Hepatocyte (in vitro differentiated cells): ENCODE measurements around the gene FAM149B1.

Experiments
- EZH2 ChIP-seq: fragments of 200-600 bp; sonication (generic); IDR thresholded peaks from 2 replicates; pipeline ENCODE4 v1.6.1; 2016; ENCODE audit warnings: antibody characterized with exemption, mild to moderate bottlenecking, borderline replicate concordance
- EZH2phosphoT487 ChIP-seq: fragments of 200-600 bp; sonication (generic); IDR thresholded peaks from one replicate; pipeline ENCODE4 v1.6.1; 2018; ENCODE audit warnings: antibody characterized with exemption, mild to moderate bottlenecking, low read depth, moderate library complexity; ENCODE audit not compliant: unreplicated experiment, severe bottlenecking
- TF ChIP-seq, protein P1 (sequence below): fragments of 200-600 bp; sonication (generic); IDR thresholded peaks from 2 replicates; pipeline ENCODE4 v1.5.1; 2016; ENCODE audit warnings: antibody characterized with exemption, mild to moderate bottlenecking; ENCODE audit not compliant: poor library complexity

DNA sequence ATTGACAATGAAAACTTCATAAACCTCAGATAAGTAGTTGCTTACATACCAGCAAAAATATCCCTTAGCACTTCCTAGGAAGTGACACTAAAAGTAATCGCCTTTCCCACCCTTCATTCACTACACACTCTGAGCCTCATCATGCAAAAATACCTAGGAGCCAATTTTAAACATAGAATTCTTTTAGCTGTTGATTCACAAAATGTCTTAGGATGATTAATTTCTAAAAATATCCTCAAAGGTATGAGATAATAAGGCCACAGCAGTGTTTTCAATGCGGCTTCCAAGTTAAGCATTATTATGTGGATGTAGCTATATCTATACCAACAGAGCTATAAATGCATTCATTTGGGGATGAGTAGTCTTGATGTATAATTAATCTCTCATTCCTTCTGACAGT is 66.0 kb downstream of the FAM149B1 start:
- TF ChIP-seq, protein P1, sequence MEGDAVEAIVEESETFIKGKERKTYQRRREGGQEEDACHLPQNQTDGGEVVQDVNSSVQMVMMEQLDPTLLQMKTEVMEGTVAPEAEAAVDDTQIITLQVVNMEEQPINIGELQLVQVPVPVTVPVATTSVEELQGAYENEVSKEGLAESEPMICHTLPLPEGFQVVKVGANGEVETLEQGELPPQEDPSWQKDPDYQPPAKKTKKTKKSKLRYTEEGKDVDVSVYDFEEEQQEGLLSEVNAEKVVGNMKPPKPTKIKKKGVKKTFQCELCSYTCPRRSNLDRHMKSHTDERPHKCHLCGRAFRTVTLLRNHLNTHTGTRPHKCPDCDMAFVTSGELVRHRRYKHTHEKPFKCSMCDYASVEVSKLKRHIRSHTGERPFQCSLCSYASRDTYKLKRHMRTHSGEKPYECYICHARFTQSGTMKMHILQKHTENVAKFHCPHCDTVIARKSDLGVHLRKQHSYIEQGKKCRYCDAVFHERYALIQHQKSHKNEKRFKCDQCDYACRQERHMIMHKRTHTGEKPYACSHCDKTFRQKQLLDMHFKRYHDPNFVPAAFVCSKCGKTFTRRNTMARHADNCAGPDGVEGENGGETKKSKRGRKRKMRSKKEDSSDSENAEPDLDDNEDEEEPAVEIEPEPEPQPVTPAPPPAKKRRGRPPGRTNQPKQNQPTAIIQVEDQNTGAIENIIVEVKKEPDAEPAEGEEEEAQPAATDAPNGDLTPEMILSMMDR, result no peak
- TF ChIP-seq EZH2phosphoT487 (no peak), EZH2 (no peak)
